ENCODE measurements around the gene NUP210.
"Not testable (repeated sequence)": the region's sequence is repeated elsewhere in the genome, so short reads cannot be mapped to it uniquely, and the experiment has no call there.

NUP210 gene

DNA sequence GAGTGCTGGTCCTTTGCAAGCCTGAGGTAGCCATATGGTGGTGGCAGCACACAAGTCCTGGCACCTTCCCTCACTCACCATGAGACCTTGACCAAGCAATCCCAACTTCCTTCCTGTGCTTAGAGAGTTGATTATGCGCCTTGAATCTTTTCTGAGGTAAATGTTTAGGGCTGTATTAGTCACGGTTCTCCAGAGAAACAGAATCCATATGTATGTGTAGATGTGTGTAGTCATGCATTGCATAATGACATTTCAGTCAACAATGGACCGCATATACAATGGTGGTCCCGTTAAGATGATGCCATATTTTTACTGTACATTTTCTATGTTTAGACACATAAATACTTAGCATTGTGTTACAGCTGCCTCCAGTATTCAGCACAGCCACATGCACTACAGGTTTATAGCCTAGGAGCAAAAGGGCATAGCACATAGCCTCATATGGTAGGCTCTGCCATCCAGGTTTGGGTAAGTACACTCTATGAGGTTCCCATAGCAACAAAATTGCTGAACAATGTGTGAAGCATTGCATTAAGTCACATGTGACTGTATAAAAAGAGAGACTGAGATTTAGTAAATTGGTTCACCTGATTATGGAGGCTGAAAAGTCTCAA lies 20.2 kb upstream of the NUP210 start:
- H3K18ac ChIP-seq (ENCODE audit: low read length) = peak overlapping the region; percentile 28
- H3K4ac ChIP-seq (ENCODE audit: low read length) = no peak overlapping the region
- peak overlapping the region in 1 of 2 donors; percentile 42 for H3K4me3 ChIP-seq (ENCODE audit: low read length in 2 of 2)
- peak overlapping the region; percentile 27 for H2AFZ ChIP-seq (ENCODE audit: low read length)
- H2BK12ac ChIP-seq (ENCODE audit: low read length) = no peak overlapping the region
- no peaks in the 10 kb centered on the region for H3K9me3 ChIP-seq (replicated peaks in 1 of 2; ENCODE audit: control insufficient read depth in 2 of 2, insufficient read depth in 1 of 2, low read depth in 1 of 2, low read length in 2 of 2)
- H2BK15ac ChIP-seq (ENCODE audit: low read length) = no peak overlapping the region
- no peak overlapping the region for H2BK120ac ChIP-seq (ENCODE audit: low read depth, low read length)
- no peak overlapping the region for H2BK5ac ChIP-seq (ENCODE audit: low read length)
- H3K4me2 ChIP-seq (ENCODE audit: insufficient read depth, low read length, poor library complexity, severe bottlenecking) = no peak overlapping the region
- H3K9ac ChIP-seq (ENCODE audit: low read depth, low read length, poor library complexity) = no peak overlapping the region
- H3K4me1 ChIP-seq (ENCODE audit: control insufficient read depth in 2 of 2, insufficient read depth in 1 of 2, low read depth in 1 of 2, low read length in 2 of 2) = peaks cover 0 to 4% of the 10 kb centered on the region in 2 donors
- H3K14ac ChIP-seq (ENCODE audit: low read length) = no peak overlapping the region
- WGBS, 2 donors (ENCODE audit: extremely low coverage in 2 of 2, insufficient read length in 2 of 2, insufficient replicate concordance in 1 of 2) = no CpG with 5 or more reads among the region's 4 CpGs
- H3K27me3 ChIP-seq (ENCODE audit: control insufficient read depth in 3 of 3, insufficient read depth in 3 of 3, low read depth in 1 of 3, low read length in 3 of 3) = no peaks in the 10 kb centered on the region
- no peak overlapping the region for H2AK5ac ChIP-seq (ENCODE audit: low read depth, low read length)
- H3K36me3 ChIP-seq (replicated peaks in 1 of 2; ENCODE audit: control insufficient read depth in 2 of 2, insufficient read depth in 2 of 2, low read length in 2 of 2) = no peaks in the 10 kb centered on the region
- no peak overlapping the region for H3K23ac ChIP-seq (ENCODE audit: low read depth, low read length, poor library complexity)
- no peak overlapping the region for H3K27ac ChIP-seq (replicated peaks; ENCODE audit: low read length)
- no peak for DNase-seq (ENCODE audit: low spot score)
- no peak overlapping the region for H4K91ac ChIP-seq (ENCODE audit: low read depth, low read length, poor library complexity)
- no peak overlapping the region for H4K8ac ChIP-seq (ENCODE audit: low read depth, low read length)
- H3K79me1 ChIP-seq (ENCODE audit: low read depth, low read length) = no peaks in the 10 kb centered on the region

DNA sequence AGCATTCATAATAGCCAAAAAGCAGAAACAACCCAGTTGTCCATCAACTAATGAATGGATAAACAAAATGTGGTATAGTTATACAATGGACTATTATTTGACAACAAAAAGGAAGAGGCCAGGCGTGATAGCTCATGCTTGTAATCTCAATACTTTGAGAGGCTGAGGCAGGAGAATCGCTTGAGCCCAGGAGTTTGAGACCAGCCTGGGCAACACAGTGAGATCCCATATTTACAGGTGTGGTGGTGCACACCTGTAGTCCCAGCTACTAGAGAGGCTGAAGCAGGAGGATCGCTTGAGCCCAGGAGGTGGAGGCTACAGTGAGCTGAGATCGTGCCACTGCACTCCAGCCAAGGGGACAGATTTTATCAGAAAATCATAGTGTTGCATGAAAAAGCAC lies 16.1 kb upstream of the NUP210 start:
- not testable (repeated sequence) for H2BK5ac ChIP-seq (ENCODE audit: low read length)

DNA sequence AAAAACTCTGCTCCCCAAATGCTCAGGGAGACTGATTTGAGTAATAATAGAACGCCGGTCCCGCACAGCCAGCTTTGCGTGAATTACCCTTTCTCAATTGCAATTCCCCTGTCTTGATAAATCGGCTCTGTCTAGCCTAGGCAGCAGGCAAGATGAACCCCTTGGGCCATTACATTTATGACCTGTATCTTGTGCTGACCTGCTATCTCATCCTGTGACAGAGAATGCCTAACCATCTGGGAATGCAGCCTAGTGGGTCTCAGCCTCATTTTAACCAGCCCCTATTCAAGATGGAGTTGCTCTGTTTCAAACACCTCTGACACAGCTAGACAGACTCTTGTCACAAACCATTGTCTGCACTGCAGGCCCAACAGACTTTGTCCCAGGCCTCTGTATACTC lies 13.8 kb upstream of the NUP210 start:
- Histone ChIP-seq H3K4me1 (ENCODE audit: control insufficient read depth in 2 of 2, insufficient read depth in 1 of 2, low read depth in 1 of 2, low read length in 2 of 2) (peaks cover 2% of the 10 kb centered on the region in 2 donors), H3K27me3 (ENCODE audit: control insufficient read depth in 3 of 3, insufficient read depth in 3 of 3, low read depth in 1 of 3, low read length in 3 of 3) (no peaks in the 10 kb centered on the region), H2BK120ac (ENCODE audit: low read depth, low read length) (no peak overlapping the region), H3K14ac (ENCODE audit: low read length) (no peak overlapping the region), H3K79me1 (ENCODE audit: low read depth, low read length) (no peaks in the 10 kb centered on the region), H4K8ac (ENCODE audit: low read depth, low read length) (no peak overlapping the region), H3K36me3 (replicated peaks in 1 of 2; ENCODE audit: control insufficient read depth in 2 of 2, insufficient read depth in 2 of 2, low read length in 2 of 2) (no peaks in the 10 kb centered on the region), H2AFZ (ENCODE audit: low read length) (peak overlapping the region; percentile 78), H3K4me3 (ENCODE audit: low read length in 2 of 2) (no peak overlapping the region), H3K18ac (ENCODE audit: low read length) (no peak overlapping the region), H2BK15ac (ENCODE audit: low read length) (no peak overlapping the region), H3K27ac (replicated peaks; ENCODE audit: low read length) (no peak overlapping the region), H4K91ac (ENCODE audit: low read depth, low read length, poor library complexity) (no peak overlapping the region), H3K4ac (ENCODE audit: low read length) (no peak overlapping the region), H2BK12ac (ENCODE audit: low read length) (no peak overlapping the region), H3K23ac (ENCODE audit: low read depth, low read length, poor library complexity) (no peak overlapping the region), H2AK5ac (ENCODE audit: low read depth, low read length) (no peak overlapping the region), H3K4me2 (ENCODE audit: insufficient read depth, low read length, poor library complexity, severe bottlenecking) (no peak overlapping the region), H3K9ac (ENCODE audit: low read depth, low read length, poor library complexity) (no peak overlapping the region), H2BK5ac (ENCODE audit: low read length) (no peak overlapping the region), H3K9me3 (replicated peaks in 1 of 2; ENCODE audit: control insufficient read depth in 2 of 2, insufficient read depth in 1 of 2, low read depth in 1 of 2, low read length in 2 of 2) (no peaks in the 10 kb centered on the region)
- no peak for DNase-seq (ENCODE audit: low spot score)
- no CpG with 5 or more reads among the region's 5 CpGs for WGBS, 2 donors (ENCODE audit: extremely low coverage in 2 of 2, insufficient read length in 2 of 2, insufficient replicate concordance in 1 of 2)

More for the DNA sequence above, 16.1 kb upstream of the NUP210 start:
- not testable (repeated sequence) for H3K27ac ChIP-seq (replicated peaks; ENCODE audit: low read length); H3K9ac ChIP-seq (ENCODE audit: low read depth, low read length, poor library complexity); H3K9me3 ChIP-seq (replicated peaks in 1 of 2; ENCODE audit: control insufficient read depth in 2 of 2, insufficient read depth in 1 of 2, low read depth in 1 of 2, low read length in 2 of 2); H3K4me3 ChIP-seq (ENCODE audit: low read length in 2 of 2); H3K4ac ChIP-seq (ENCODE audit: low read length); H3K27me3 ChIP-seq (ENCODE audit: control insufficient read depth in 3 of 3, insufficient read depth in 3 of 3, low read depth in 1 of 3, low read length in 3 of 3); H4K8ac ChIP-seq (ENCODE audit: low read depth, low read length); H2BK120ac ChIP-seq (ENCODE audit: low read depth, low read length); H3K23ac ChIP-seq (ENCODE audit: low read depth, low read length, poor library complexity); H3K36me3 ChIP-seq (replicated peaks in 1 of 2; ENCODE audit: control insufficient read depth in 2 of 2, insufficient read depth in 2 of 2, low read length in 2 of 2); H2AFZ ChIP-seq (ENCODE audit: low read length); H2AK5ac ChIP-seq (ENCODE audit: low read depth, low read length); H2BK15ac ChIP-seq (ENCODE audit: low read length); H2BK12ac ChIP-seq (ENCODE audit: low read length); H3K4me2 ChIP-seq (ENCODE audit: insufficient read depth, low read length, poor library complexity, severe bottlenecking); DNase-seq (ENCODE audit: low spot score); H3K14ac ChIP-seq (ENCODE audit: low read length); H3K4me1 ChIP-seq (ENCODE audit: control insufficient read depth in 2 of 2, insufficient read depth in 1 of 2, low read depth in 1 of 2, low read length in 2 of 2); H4K91ac ChIP-seq (ENCODE audit: low read depth, low read length, poor library complexity); H3K18ac ChIP-seq (ENCODE audit: low read length); H3K79me1 ChIP-seq (ENCODE audit: low read depth, low read length)
- no CpG with 5 or more reads among the region's 4 CpGs for WGBS, 2 donors (ENCODE audit: extremely low coverage in 2 of 2, insufficient read length in 2 of 2, insufficient replicate concordance in 1 of 2)

DNA sequence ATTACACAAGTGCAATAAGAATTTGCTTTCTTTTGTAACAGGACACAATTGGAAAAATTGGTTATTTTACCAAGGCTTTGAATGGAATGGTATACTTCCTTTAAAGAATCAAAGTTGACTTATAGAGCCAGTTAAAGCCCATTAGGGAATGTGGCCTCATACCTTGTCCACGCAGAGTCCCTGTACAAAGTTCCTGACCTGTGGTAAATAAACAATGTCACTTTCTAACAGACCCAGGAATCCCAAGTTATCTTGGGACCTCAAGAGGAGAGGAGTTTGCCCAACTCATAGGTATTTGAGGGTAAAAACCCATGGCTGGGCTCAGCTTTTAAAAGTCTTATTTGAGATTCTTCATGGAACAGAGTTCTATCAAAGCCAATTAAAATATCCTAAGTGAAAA lies 12.0 kb upstream of the NUP210 start:
- H3K9me3 ChIP-seq (replicated peaks in 1 of 2; ENCODE audit: control insufficient read depth in 2 of 2, insufficient read depth in 1 of 2, low read depth in 1 of 2, low read length in 2 of 2) = no peaks in the 10 kb centered on the region
- H2BK5ac ChIP-seq (ENCODE audit: low read length) = no peak overlapping the region
- H3K23ac ChIP-seq (ENCODE audit: low read depth, low read length, poor library complexity) = no peak overlapping the region
- no peaks in the 10 kb centered on the region for H3K36me3 ChIP-seq (replicated peaks in 1 of 2; ENCODE audit: control insufficient read depth in 2 of 2, insufficient read depth in 2 of 2, low read length in 2 of 2)
- no peak overlapping the region for H4K8ac ChIP-seq (ENCODE audit: low read depth, low read length)
- no peak overlapping the region for H3K4me2 ChIP-seq (ENCODE audit: insufficient read depth, low read length, poor library complexity, severe bottlenecking)
- H3K4me3 ChIP-seq (ENCODE audit: low read length in 2 of 2) = no peak overlapping the region
- DNase-seq (ENCODE audit: low spot score) = no peak
- H2BK15ac ChIP-seq (ENCODE audit: low read length) = no peak overlapping the region
- no peak overlapping the region for H3K9ac ChIP-seq (ENCODE audit: low read depth, low read length, poor library complexity)
- no peak overlapping the region for H4K91ac ChIP-seq (ENCODE audit: low read depth, low read length, poor library complexity)
- H3K4me1 ChIP-seq (ENCODE audit: control insufficient read depth in 2 of 2, insufficient read depth in 1 of 2, low read depth in 1 of 2, low read length in 2 of 2) = peaks cover 2% of the 10 kb centered on the region in 2 donors
- H3K79me1 ChIP-seq (ENCODE audit: low read depth, low read length) = no peaks in the 10 kb centered on the region
- WGBS, 2 donors (ENCODE audit: extremely low coverage in 2 of 2, insufficient read length in 2 of 2, insufficient replicate concordance in 1 of 2) = no CpG with 5 or more reads among the region's 1 CpG
- H2AK5ac ChIP-seq (ENCODE audit: low read depth, low read length) = no peak overlapping the region
- H3K4ac ChIP-seq (ENCODE audit: low read length) = no peak overlapping the region
- no peak overlapping the region for H3K18ac ChIP-seq (ENCODE audit: low read length)
- H2BK120ac ChIP-seq (ENCODE audit: low read depth, low read length) = no peak overlapping the region
- no peak overlapping the region for H3K14ac ChIP-seq (ENCODE audit: low read length)
- no peaks in the 10 kb centered on the region for H3K27me3 ChIP-seq (ENCODE audit: control insufficient read depth in 3 of 3, insufficient read depth in 3 of 3, low read depth in 1 of 3, low read length in 3 of 3)
- no peak overlapping the region for H3K27ac ChIP-seq (replicated peaks; ENCODE audit: low read length)
- H2AFZ ChIP-seq (ENCODE audit: low read length) = no peak overlapping the region
- no peak overlapping the region for H2BK12ac ChIP-seq (ENCODE audit: low read length)
